ENCODE measurements around the gene SPC25.

Gene SPC25

DNA sequence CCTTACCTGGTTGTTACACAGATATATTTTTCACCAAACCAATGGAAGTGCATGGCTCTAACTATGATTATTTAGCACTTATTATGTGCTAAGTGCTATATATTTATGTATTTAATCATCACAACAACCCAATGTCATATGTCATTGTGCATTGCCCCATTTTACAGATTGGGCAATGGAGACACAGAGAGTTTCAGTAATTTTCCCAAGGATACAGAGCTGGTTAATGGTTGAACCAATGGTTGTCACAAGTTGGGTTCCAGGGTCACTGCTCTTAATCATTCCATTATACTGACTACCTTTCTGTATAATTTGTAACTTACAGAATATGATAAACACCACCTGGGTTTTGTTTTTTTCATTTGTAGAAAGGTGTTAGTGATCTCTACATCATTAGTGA is 58.6 kb downstream of the SPC25 start:
- no peak overlapping the region for H3K4me3 ChIP-seq (ENCODE audit: low read length)
- no peak overlapping the region for H3K4me2 ChIP-seq (ENCODE audit: low read length)
- TF ChIP-seq EZH2phosphoT487 (IDR thresholded peaks at IDR 0.05; ENCODE audit: low read depth): no peak
- TF ChIP-seq, protein P1, sequence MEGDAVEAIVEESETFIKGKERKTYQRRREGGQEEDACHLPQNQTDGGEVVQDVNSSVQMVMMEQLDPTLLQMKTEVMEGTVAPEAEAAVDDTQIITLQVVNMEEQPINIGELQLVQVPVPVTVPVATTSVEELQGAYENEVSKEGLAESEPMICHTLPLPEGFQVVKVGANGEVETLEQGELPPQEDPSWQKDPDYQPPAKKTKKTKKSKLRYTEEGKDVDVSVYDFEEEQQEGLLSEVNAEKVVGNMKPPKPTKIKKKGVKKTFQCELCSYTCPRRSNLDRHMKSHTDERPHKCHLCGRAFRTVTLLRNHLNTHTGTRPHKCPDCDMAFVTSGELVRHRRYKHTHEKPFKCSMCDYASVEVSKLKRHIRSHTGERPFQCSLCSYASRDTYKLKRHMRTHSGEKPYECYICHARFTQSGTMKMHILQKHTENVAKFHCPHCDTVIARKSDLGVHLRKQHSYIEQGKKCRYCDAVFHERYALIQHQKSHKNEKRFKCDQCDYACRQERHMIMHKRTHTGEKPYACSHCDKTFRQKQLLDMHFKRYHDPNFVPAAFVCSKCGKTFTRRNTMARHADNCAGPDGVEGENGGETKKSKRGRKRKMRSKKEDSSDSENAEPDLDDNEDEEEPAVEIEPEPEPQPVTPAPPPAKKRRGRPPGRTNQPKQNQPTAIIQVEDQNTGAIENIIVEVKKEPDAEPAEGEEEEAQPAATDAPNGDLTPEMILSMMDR (IDR thresholded peaks at IDR 0.05; ENCODE audit: low read depth, low read length): no peak
- no peak overlapping the region for H3K9ac ChIP-seq (ENCODE audit: low read length)
- no peaks in the 10 kb centered on the region for H3K9me3 ChIP-seq (ENCODE audit: insufficient read depth, low read length)
- H3K27ac ChIP-seq (ENCODE audit: low read length): no peak overlapping the region
- no peaks in the 10 kb centered on the region for H3K36me3 ChIP-seq (replicated peaks; ENCODE audit: low read depth, low read length)
- no peaks in the 10 kb centered on the region for H3K79me2 ChIP-seq (ENCODE audit: low read length)
- no peaks in the 10 kb centered on the region for H4K20me1 ChIP-seq (ENCODE audit: insufficient read depth, low read length)
- H2AFZ ChIP-seq (ENCODE audit: low read depth, low read length): no peak overlapping the region
- no peaks in the 10 kb centered on the region for H3K4me1 ChIP-seq (ENCODE audit: low read length)
- H3K27me3 ChIP-seq (ENCODE audit: low read depth, low read length): no peaks in the 10 kb centered on the region

DNA sequence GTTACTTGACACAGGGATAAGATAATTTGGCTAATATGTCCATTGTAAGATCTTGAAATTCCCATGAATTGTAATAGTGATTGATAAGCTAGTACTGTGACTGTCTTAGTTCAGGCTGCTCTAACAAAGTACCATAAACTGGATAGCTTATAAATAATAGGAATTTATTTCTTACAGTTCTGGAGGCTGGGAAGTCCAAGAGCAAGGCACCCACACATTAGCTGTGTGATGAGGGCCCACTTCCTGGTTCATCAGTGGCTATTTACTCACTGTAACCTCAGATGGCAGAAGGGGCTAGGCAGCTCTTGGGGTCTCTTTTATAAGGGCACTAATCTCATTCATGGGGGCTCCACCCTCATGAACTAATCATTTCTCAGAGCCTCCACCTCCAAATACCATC is 59.3 kb downstream of the SPC25 start:
- H2AFZ ChIP-seq (ENCODE audit: low read depth, low read length): no peak overlapping the region
- no peaks in the 10 kb centered on the region for H3K27me3 ChIP-seq (ENCODE audit: low read depth, low read length)
- no peaks in the 10 kb centered on the region for H4K20me1 ChIP-seq (ENCODE audit: insufficient read depth, low read length)
- H3K4me1 ChIP-seq (ENCODE audit: low read length): no peaks in the 10 kb centered on the region
- H3K9ac ChIP-seq (ENCODE audit: low read length): no peak overlapping the region
- H3K9me3 ChIP-seq (ENCODE audit: insufficient read depth, low read length): no peaks in the 10 kb centered on the region
- no peaks in the 10 kb centered on the region for H3K79me2 ChIP-seq (ENCODE audit: low read length)
- H3K27ac ChIP-seq (ENCODE audit: low read length): no peak overlapping the region
- H3K4me3 ChIP-seq (ENCODE audit: low read length): no peak overlapping the region
- no peaks in the 10 kb centered on the region for H3K36me3 ChIP-seq (replicated peaks; ENCODE audit: low read depth, low read length)
- TF ChIP-seq EZH2phosphoT487 (IDR thresholded peaks at IDR 0.05; ENCODE audit: low read depth): no peak
- TF ChIP-seq, protein P1 (IDR thresholded peaks at IDR 0.05; ENCODE audit: low read depth, low read length): no peak
- H3K4me2 ChIP-seq (ENCODE audit: low read length): no peak overlapping the region

DNA sequence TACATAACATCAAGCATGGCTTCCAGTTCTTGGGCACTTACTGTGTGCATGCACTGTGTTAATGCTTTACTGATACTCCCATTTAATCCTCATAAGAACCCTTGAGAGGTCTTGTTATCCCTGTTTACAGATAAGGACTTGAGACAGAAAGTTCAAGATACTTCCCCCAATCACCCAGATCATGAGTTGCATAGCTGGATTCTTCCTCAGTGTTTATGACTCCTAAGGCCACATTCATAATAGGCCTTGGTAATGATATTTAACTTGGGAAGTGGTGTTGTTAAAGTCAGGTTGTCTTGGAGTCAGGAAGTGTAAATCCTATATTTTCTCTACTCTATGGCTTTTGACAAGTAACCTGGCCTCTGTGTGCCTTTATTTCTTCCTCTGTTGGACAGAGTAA is 65.1 kb downstream of the SPC25 start:
- Histone ChIP-seq H3K79me2 (ENCODE audit: low read length) (no peaks in the 10 kb centered on the region), H3K4me2 (ENCODE audit: low read length) (no peak overlapping the region), H3K9ac (ENCODE audit: low read length) (no peak overlapping the region), H2AFZ (ENCODE audit: low read depth, low read length) (no peak overlapping the region), H4K20me1 (ENCODE audit: insufficient read depth, low read length) (no peaks in the 10 kb centered on the region), H3K27me3 (ENCODE audit: low read depth, low read length) (no peaks in the 10 kb centered on the region), H3K9me3 (ENCODE audit: insufficient read depth, low read length) (no peaks in the 10 kb centered on the region), H3K36me3 (replicated peaks; ENCODE audit: low read depth, low read length) (no peaks in the 10 kb centered on the region), H3K27ac (ENCODE audit: low read length) (no peak overlapping the region), H3K4me3 (ENCODE audit: low read length) (no peak overlapping the region), H3K4me1 (ENCODE audit: low read length) (no peaks in the 10 kb centered on the region)
- TF ChIP-seq EZH2phosphoT487 (IDR thresholded peaks at IDR 0.05; ENCODE audit: low read depth): no peak
- TF ChIP-seq, protein P1 (IDR thresholded peaks at IDR 0.05; ENCODE audit: low read depth, low read length): no peak

DNA sequence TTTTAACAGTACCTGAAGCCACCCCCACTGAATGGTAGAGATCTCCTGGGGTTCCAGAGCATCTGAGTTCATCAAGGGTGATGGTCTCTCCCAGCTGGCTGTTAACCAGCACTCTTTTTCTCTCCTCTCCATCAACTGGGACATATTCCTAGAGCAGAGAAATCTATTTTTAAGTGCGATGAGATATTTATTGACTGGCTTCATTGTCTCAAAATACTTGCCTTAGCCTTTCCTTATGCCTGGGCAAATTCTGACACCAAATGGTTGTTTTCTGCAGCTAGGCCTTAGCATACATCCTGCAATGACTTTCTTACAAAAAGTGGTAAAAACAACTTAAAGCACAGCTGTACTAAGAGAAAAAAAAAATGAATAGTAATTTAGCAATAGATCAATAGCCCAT is 68.2 kb downstream of the SPC25 start:
- H3K27me3 ChIP-seq (ENCODE audit: low read depth, low read length): no peaks in the 10 kb centered on the region
- H3K27ac ChIP-seq (ENCODE audit: low read length): no peak overlapping the region
- no peak overlapping the region for H3K9ac ChIP-seq (ENCODE audit: low read length)
- H3K4me2 ChIP-seq (ENCODE audit: low read length): no peak overlapping the region
- no peaks in the 10 kb centered on the region for H3K9me3 ChIP-seq (ENCODE audit: insufficient read depth, low read length)
- H3K4me3 ChIP-seq (ENCODE audit: low read length): no peak overlapping the region
- no peaks in the 10 kb centered on the region for H3K79me2 ChIP-seq (ENCODE audit: low read length)
- H2AFZ ChIP-seq (ENCODE audit: low read depth, low read length): no peak overlapping the region
- no peak for TF ChIP-seq EZH2phosphoT487 (IDR thresholded peaks at IDR 0.05; ENCODE audit: low read depth)
- TF ChIP-seq, protein P1 (IDR thresholded peaks at IDR 0.05; ENCODE audit: low read depth, low read length): no peak
- no peaks in the 10 kb centered on the region for H4K20me1 ChIP-seq (ENCODE audit: insufficient read depth, low read length)
- no peaks in the 10 kb centered on the region for H3K4me1 ChIP-seq (ENCODE audit: low read length)
- H3K36me3 ChIP-seq (replicated peaks; ENCODE audit: low read depth, low read length): no peaks in the 10 kb centered on the region
